Right ventricle myocardium inferior (tissue), 1 donor: Measurements from ENCODE around the gene THBS2. TPM values are rescaled to one million over a fixed set of nuclear protein-coding genes. Genes with fewer than 3 reads are reported as not detected.

ENCODE experiments used
- ATAC-seq: fragments of 200-7000 bp; cut with Tn5 transposase; one replicate; pipeline ENCODE4 v1.9.1; 2020; ENCODE audit warnings: mild to moderate bottlenecking, moderate library complexity
- DNase-seq: peaks from one replicate; pipeline ENCODE4 v3.0.0; 2021; ENCODE audit errors: missing footprints
- intact Hi-C: fragments of 100-400 bp; cut with DNase I; formaldehyde crosslinking; loops from one replicate; pipeline ENCODE4 v1.11.0; 2022
- total RNA-seq: library from RNA; stranded (reverse); fragmentation: NEBNext Ultra II Directional; extraction: Animal tissue kit (Norgen Biotek cat#: 25700); gene quantifications from one replicate; pipeline ENCODE4 v1.2.1, GENCODE V29; 2021
- donor health status: DM: no; HTN: yes; CAD: no; lungs with severe emphysema.

THBS2 gene
- total RNA-seq, 1 donor from 2014 or later: 10.6 TPM

DNA sequence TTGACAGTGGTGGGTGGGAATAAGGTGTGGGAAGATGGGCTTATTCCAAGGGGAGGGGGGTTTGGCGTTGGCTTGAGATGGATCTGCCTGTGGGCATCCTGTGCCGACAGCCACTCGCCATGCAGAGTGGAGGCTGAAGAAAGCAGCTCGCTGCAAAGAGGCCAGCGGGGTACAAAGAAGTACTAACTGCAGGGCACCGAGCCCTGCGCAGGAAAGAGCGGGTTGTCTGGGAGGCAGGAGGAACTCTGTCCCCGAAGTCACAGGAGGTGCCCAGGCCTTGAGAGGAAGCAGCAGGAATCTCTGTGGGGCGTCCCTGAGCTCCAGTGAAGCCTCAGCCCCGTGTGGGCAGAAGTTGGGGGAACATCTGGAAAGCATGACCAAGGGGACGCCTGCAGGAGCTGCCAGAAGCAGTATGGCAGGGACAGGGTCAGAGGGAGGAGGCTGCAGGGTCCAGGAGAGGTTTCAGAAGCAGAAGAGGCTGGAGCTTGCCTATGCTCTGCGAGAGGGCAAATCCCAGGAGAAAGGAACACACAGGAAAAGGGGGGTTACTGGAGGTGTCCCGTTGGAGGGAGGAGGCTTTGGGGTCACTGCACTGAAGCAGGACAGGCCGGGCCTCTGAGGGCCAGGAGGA, 77.2 kb downstream of the THBS2 start:
- intact Hi-C loops: no loop called here
- ATAC-seq (peak; percentile 23), DNase-seq (peak; percentile 55)

DNA sequence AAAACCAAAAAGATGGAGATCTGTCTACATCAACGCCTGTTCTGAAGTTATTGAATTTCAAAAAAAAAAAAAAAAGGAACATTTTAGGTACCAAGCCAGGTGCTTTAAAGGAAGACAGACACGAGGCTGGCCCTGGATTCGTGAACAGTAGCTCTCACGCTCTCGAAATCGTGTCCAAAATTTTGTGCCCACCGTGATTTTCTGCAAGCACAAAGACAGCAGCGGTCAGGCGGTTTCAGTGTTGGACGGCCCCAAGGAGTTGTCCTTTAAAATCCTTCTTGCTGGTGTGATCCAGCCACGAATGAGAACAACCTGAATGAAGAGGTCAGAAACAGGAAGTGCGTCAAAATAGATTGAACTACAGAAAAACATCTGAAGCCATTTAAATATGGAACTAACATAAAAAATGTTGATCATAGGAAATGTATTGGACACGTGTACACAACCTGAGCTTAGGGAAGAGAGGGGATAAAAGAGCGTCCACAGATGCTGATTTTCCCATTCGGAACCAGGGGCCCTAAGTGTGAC, 78.2 kb downstream of the THBS2 start:
- intact Hi-C loops: no loop called here
- DNase-seq: no peak
- ATAC-seq: no peak

DNA sequence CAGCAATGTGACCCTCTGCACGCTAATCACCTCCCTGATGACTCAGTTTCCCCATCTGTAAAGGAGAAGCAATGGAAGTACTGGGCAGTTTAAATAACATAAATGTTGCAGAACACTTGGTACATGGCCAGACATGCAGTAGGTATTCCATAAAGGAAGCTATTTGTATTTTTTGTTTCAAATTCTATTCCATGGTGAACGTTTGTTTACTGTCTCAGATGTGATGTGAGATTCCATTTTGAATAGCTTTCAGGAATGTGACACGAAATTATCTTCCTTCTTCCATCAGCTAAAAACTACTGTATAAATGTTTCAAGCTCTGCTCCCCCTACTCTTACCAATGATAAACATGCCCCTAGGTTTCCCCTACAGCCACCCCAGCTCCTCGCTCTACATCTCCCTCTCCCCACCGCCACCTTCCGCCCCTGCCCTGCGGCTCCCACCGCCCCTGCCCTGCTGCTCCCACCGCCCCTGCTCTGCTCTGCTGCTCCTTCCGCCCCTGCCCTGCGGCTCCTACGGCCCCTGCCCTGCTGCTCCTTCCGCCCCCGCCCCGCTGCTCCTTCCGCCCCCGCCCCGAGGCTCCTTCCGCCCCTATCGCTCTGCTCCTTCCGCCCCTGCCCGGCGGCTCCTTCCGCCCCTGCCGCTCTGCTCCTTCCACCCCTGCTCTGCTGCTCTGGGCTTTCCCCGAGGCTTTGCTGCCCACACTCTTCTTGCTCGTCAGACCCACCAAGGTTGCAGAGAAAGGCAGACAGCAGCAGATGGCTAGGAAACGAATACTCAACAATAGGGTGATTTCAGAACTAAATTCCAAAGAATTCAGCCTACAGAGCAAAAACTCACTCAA, 78.9 kb downstream of the THBS2 start:
- ATAC-seq (peak; percentile 17), DNase-seq (peak; percentile 22)

DNA sequence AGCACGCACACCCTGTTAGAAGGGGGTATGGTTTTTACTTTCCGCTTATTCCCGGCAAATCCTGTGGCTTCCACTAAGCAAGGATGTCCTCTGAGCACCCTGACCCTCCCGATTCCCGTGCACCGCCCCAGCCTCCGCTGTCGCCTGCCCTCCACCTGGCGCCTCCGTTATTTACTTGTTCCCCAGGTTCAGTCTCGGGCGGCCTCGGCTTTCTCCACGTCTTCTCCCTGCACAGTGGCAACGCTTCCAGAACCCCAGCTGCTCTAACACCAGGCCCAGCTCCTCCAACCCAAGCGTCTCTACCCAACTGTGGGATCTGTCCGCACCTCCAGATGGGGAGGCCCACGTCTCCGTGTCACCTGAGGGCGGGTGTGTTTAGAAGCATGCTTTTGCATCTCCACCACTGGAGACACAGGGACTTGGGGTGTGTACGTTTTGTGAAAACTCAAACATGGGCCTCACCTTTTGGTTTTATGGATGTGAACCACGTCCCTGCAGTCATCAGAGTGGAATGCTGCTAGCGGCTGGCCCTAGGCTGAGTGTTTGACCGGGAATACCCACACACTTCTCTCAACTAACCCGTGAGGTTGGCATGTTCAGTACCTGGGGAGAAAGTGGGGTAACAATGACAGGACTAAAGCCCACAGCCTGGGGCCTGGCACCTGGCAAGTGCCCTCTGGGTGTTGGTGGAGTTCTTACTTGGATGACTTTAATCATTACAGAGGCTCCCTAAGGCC, 79.9 kb downstream of the THBS2 start:
- DNase-seq (peak; percentile 66), ATAC-seq (no peak)
- intact Hi-C loops: no loop called here

More for the DNA sequence above, 78.9 kb downstream of the THBS2 start:
- intact Hi-C loops: no loop called here

DNA sequence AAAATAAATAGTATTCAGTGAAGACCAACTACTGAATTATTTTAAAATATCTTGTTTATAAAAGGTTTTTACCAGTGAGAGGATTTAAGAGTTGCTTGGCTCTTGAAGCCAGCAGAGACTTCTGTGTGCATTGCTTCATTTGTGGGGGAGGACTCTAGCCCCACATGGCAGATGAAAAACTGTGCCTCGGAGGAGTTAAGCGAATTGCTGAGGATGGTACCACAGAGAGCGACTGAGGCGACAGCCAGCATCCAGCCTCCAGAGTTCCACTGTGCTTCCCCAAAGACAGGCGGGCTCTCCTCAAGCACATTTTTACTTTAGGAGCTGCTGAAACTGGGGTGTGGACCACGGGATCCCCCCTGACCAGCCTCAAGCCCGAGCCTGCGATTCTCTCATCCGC, 80.7 kb downstream of the THBS2 start:
- intact Hi-C loops: no loop called here
- no peak for ATAC-seq

DNA sequence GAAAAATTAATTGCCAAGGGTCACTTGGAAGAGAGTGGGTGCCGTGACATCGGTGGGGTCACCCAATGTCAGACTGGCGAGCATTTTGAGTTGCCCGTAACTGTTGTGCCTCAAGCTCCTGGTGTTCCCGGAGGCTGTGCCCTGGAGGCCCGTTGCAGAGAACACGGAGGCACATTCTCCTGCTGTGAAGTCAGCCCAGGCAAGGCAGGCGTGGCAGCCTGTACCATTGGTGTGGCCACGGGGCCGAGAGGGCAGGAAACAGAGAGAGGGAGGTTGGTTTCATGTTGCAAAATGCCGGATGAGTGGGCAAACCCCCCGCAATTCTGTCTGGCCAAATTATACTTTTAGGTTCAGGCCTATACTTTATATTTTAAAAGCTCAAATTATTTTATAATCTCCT, 81.2 kb downstream of the THBS2 start:
- DNase-seq: peak; percentile 58
- intact Hi-C loops: no loop called here
- ATAC-seq: no peak

More for the DNA sequence above, 80.7 kb downstream of the THBS2 start:
- DNase-seq: no peak

DNA sequence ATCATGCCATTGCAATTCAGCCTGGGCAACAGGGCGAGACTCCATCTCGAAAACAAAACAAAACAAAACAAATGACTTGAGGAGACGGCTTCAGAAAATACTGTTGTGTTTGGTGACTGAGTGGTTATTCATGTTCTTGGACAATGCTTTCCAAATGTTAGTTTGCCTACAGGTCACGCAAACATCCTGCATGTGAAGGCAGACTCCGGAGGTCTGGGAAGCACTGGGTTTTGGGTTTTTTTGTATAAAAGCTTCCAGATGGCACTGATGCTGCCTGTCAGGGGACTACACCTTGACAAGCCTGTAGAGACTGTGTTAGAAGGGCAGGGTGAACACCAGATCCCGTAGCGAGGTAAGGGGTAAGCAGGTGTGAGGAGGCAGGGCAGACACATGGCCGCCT, 81.7 kb downstream of the THBS2 start:
- DNase-seq: no peak
- intact Hi-C loops: no loop called here
- ATAC-seq: no peak

DNA sequence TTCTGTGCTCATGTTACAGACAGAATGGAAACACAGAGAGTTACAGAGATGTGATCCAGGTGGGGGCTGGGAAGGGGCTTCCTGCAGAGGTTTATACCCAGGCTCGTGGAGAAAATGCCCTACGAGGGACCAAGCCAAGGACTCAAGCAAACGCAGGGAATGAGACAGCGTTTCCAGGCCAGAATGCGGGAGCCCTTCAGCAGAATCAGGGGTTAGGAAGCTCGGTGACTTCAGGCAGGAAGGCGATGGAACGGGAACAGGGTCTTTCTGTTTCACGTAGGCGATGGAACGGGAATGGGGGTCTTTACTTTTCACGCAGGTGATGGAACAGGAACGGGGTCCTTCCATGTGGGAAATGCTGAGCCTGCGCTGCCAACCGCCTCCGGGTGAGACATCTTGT, 82.6 kb downstream of the THBS2 start:
- DNase-seq: no peak
- no peak for ATAC-seq
- intact Hi-C loops: no loop called here

DNA sequence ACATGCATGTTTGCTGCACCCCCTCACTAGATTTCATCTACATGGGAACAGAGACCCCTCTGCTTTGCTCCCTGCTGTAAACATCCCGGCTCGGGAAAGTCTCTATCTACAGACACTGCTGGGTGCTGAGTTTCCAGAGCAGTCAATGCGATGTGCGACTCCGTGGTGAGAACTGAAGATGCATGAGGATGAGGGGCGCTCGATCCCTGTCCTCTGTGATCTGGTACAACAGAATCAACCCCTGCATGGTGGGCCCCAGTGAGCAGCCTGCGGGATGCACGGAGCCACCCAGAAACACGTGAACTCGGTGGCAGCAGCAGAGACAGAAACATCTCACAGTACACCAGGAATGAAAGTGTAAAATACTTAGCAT, 83.1 kb downstream of the THBS2 start:
- intact Hi-C loops: no loop called here
- ATAC-seq: no peak
- DNase-seq: peak; percentile 53

DNA sequence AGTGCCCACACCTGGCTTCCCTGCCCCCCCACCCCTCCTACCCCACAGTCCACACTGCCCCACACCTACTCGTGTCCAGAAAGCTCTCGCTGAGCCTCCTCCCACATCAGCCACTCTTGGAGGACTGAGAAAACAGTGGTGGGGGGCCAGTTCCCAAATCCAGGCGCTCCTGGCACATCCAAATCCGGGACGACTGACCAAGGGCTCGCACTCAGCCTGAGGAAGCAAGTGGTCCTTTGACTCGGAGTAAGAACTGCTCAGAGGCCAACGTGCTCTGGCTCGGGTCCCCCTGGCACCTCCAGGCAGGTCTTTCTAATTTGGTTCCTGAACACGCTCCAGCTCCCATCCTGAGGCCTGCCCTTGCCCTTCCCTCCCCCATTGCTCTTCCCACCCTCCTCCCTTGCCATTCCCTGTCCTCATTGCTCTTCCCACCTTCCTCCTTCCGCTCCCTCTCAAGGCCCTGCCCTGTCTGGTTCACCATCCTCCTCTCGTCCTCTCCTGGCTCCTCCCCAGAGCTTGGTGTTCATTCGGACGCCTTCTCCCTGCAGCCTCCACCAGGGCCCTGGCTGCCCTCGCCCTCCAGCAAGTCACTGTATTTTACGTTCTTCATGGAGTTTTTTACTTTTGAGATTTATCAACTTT, 83.6 kb downstream of the THBS2 start:
- DNase-seq (peak; percentile 33), ATAC-seq (no peak)
- intact Hi-C loops: no loop called here

DNA sequence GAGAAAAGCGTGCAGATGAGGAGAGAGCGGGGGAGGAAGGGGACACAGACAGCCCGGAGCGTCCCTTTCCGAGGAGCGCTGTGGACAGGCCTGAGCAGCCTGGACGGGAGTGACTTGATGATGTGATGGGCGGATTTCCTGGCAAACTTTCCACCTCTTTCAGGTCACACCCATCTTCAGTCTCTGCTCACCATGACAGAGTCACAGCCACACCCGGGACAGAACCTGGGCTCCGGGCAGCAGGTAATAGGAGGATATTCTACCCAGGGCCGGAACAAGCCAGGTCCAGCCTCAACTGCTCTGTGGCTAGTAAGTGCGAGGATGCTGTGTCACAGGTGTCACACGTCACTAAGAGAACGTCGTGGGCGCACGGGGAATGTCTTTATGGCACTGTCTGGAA, 84.3 kb downstream of the THBS2 start:
- intact Hi-C loops: no loop called here
- DNase-seq (peak; percentile 66), ATAC-seq (peak; percentile 44)

DNA sequence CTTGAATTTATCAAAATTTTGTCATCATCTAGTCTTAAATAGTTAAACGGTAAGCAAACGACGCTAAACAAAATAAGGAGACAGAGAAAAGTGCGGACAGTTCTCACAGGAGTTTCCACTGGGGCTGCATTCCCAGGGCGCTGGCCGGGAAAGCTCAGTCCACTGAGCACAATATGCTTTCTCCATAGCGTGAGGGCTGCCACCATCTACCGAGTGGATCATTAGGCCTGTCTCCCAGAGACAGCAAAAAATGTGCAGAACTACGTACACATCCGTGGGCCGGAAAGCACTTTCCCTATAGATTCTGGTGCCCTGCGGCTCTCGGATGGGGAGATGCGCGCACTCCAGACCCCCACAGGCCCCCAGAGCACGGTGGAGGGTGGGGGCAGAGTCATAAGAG, 84.9 kb downstream of the THBS2 start:
- intact Hi-C loops: loop anchor here (1.0 kb wide), 1 partner anchor 22 kb away; no protein-coding TSS in a partner anchor
- no peak for ATAC-seq

DNA sequence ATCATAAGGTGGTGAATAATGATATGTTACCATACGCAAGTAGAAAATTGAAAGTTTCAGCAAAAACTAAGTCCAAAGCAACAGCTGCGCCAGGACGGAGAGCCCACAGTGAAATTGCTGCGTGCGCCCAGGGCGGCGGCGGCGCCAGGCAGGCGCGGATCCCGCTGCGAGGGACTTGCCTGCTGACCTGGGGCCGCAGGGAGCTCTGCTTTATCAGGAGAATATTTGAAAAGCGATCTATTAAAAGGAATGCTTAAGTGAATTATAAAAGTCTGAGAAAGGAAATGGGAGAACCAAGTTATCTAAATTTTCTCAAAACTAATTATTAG, 85.4 kb downstream of the THBS2 start:
- DNase-seq (peak; percentile 79), ATAC-seq (peak; percentile 43)
- intact Hi-C loops: loop anchor here (1.0 kb wide), 1 partner anchor 22 kb away; no protein-coding TSS in a partner anchor

More for the DNA sequence above, 84.9 kb downstream of the THBS2 start:
- peak; percentile 16 for DNase-seq

DNA sequence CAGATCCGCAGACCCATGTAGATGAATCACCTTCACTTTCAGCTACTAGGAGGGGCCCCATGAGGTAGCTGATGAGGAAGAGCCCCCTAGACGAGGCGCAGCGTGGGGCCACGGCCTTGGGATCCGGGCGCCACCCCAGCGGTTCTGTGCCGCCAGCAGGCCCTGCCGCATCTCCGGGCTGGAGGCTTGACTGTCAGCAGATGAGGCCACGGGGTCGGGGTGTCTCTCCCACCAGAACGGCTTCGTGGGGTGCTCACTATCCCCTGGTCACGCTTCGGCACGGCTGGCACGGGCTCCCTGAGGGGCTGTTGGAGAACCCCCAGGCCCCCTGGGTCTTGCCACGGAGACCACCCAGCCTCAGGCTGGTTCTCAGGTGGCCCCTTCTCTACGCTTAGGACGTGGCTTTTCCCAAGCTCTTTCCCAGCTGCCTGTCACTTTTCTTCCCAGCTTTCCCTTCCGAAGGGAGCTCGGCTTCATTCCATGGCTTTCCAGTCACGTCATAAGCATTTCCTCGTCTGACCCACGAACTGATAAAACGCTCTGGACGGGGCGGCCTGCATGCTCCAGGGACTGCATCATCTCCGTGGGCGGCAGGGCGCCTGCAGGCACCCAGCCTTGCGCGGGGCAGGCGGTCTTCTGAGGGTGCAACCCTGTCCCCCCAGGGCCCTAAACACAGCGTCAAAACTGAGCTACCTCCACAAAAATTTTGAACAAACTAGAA, 85.9 kb downstream of the THBS2 start:
- intact Hi-C loops: loop anchor here (1.0 kb wide), 1 partner anchor 23 kb away; no protein-coding TSS in a partner anchor
- peak; percentile 84 for ATAC-seq
- DNase-seq: peak; percentile 86

DNA sequence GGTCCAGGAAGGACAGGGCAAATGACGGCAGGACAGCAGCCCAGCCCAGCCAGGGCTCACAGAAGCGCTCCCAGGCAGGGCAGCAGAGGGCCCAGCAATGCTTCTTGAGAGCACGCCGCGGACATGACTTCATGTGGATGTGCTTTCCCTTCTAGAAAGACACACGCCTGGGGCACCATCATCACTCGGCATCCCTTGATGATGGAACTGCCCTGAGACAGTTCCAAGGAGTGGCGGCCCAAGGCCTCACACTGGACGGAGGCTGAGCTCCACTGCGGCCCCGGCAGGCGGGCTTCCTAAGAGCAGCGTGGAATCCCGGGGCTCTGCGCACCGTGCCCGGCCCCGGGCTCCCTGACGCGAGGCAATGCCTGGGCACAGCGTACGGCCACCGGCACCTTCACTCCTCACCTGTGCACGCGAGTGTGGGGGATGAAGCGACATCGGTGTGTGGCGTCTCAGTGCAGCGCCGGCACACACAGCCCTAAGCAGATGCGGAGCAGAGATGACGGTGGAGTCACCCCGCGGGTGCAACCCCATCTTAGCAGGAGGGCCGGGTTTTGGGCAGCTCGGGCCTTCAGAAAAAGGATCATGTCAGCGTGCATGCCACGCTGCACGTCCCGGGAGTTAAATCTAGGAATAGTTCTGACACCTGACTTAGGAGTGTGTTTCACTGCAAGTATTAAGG, 86.6 kb downstream of the THBS2 start:
- ATAC-seq (no peak), DNase-seq (peak; percentile 33)
- intact Hi-C loops: no loop called here
